GM21529 (cell line): ENCODE results near the gene PSMB8.
A peak's percentile ranks its signal among the peaks of the same experiment; 100 is the strongest.

ENCODE experiments used
- ATAC-seq: cut with Tn5 transposase; IDR thresholded peaks from one replicate; pipeline ENCODE4 v1.9.1; 2021; ENCODE audit not compliant: unreplicated experiment

The PSMB8 gene

GRCh38 chr6:32857156-32857891 is 13.5 kb upstream of the PSMB8 start:
- no peak for ATAC-seq

- ATAC-seq: no peak
Measured at GRCh38 chr6:32855467-32856174, 11.8 kb upstream of the PSMB8 start.

- peak; percentile 19 for ATAC-seq
Measured at GRCh38 chr6:32854376-32855178, 10.7 kb upstream of the PSMB8 start.

GRCh38 chr6:32853541-32854375 is 9.9 kb upstream of the PSMB8 start, which contains the start of the genes PSMB9 and TAP1:
PSMB9 (plus strand) TSS chr6:32854192; CDS start chr6:32854230, 38 bp downstream.
TAP1 (minus strand) TSS chr6:32853704; CDS start chr6:32853636, 68 bp downstream.
- ATAC-seq: peak; percentile 72

- peak; percentile 18 for ATAC-seq
Measured at GRCh38 chr6:32852844-32853540, 9.1 kb upstream of the PSMB8 start.

GRCh38 chr6:32852018-32852843 is 8.4 kb upstream of the PSMB8 start:
- ATAC-seq: no peak

GRCh38 chr6:32851025-32851424 is 7.2 kb upstream of the PSMB8 start:
- no peak for ATAC-seq

GRCh38 chr6:32849126-32849525 is 5.3 kb upstream of the PSMB8 start:
- no peak for ATAC-seq

GRCh38 chr6:32847795-32848194 is 3.9 kb upstream of the PSMB8 start:
- ATAC-seq: no peak

- no peak for ATAC-seq
Measured at GRCh38 chr6:32847004-32847403, 3.2 kb upstream of the PSMB8 start.

GRCh38 chr6:32845384-32845884 is 1.6 kb upstream of the PSMB8 start:
- no peak for ATAC-seq

- ATAC-seq: no peak
Measured at GRCh38 chr6:32844839-32845383, 1.1 kb upstream of the PSMB8 start.

- ATAC-seq: no peak
Measured at GRCh38 chr6:32843331-32843978, 392 bp downstream of the PSMB8 start.

GRCh38 chr6:32842690-32843089 is 1.2 kb downstream of the PSMB8 start:
- ATAC-seq: no peak

GRCh38 chr6:32842021-32842650 is 1.7 kb downstream of the PSMB8 start:
- ATAC-seq: no peak

GRCh38 chr6:32840604-32841246 is 3.1 kb downstream of the PSMB8 start:
- ATAC-seq: no peak

- no peak for ATAC-seq
Measured at GRCh38 chr6:32839356-32839755, 4.5 kb downstream of the PSMB8 start.
